HEK293 (cell line): ENCODE data around the gene LZTR1.

Experiments used
- CTCF ChIA-PET: fragments of 350-600 bp; formaldehyde crosslinking; extraction: SDS; loops from one replicate; lab custom pipeline; 2021; ENCODE audit warnings: antibody characterized with exemption; lab: Yijun Ruan, JAX
- POLR2A ChIA-PET: fragments of 300-600 bp; formaldehyde crosslinking; extraction: SDS; loops from one replicate; lab custom pipeline; 2020; ENCODE audit warnings: antibody characterized with exemption, inconsistent platforms; lab: Yijun Ruan, JAX
- H3K27ac ChIP-seq: fragments of 200-500 bp; sonication (Bioruptor generic); 2 replicates; pipeline ENCODE4 v1.5.1; 2014; ENCODE audit warnings: low read depth, low read length, control low read depth, inconsistent platforms; ENCODE audit errors: extremely low read depth
- H3K36me3 ChIP-seq, 2 experiments: fragments of 200-500 bp in 1 of 2; sonication (Bioruptor generic) in 1 of 2; 1 replicate in 1 of 2; 2 replicates in 1 of 2; pipeline ENCODE4 v1.5.1; 2014 to 2017; ENCODE audit warnings: inconsistent platforms in 2 of 2, low read length in 2 of 2; ENCODE audit not compliant: control insufficient read depth in 2 of 2, insufficient read depth in 1 of 2
- H3K4me1 ChIP-seq: fragments of 200-500 bp; sonication (Bioruptor generic); 2 replicates; pipeline ENCODE4 v1.5.1; 2014; ENCODE audit warnings: mild to moderate bottlenecking, low read length, inconsistent platforms; ENCODE audit not compliant: control insufficient read depth, insufficient read depth
- H3K4me3 ChIP-seq: 2 replicates; pipeline ENCODE4 v1.5.1; 2011; ENCODE audit warnings: low read depth, mild to moderate bottlenecking, control low read depth, low read length, moderate library complexity
- H3K9me3 ChIP-seq: fragments of 200-500 bp; sonication (Bioruptor generic); 2 replicates; pipeline ENCODE4 v1.5.1; 2014; ENCODE audit warnings: low read depth, low read length, inconsistent platforms; ENCODE audit not compliant: control insufficient read depth, insufficient read depth
- KLF16 ChIP-seq: fragments of 450-650 bp; formaldehyde crosslinking; IDR thresholded peaks from 2 replicates; pipeline ENCODE4 v1.5.1; 2017; ENCODE audit warnings: missing biosample characterization, missing genetic modification characterization
- KLF8 ChIP-seq: fragments of 450-650 bp; formaldehyde crosslinking; IDR thresholded peaks from 2 replicates; pipeline ENCODE4 v1.5.1; 2016; ENCODE audit warnings: missing biosample characterization, missing genetic modification characterization
- REST ChIP-seq: fragments of 450-650 bp; formaldehyde crosslinking; IDR thresholded peaks from 2 replicates; pipeline ENCODE4 v1.5.1; 2016; ENCODE audit warnings: missing biosample characterization, missing genetic modification characterization
- ZBTB44 ChIP-seq: fragments of 450-650 bp; IDR thresholded peaks from 2 replicates; pipeline ENCODE4 v1.5.1; 2018; ENCODE audit warnings: missing biosample characterization, mild to moderate bottlenecking, missing genetic modification characterization
- ZNF175 ChIP-seq: fragments of 450-650 bp; formaldehyde crosslinking; IDR thresholded peaks from 2 replicates; pipeline ENCODE4 v1.5.1; 2016; ENCODE audit warnings: missing biosample characterization, missing genetic modification characterization
- ZNF19 ChIP-seq: fragments of 450-650 bp; formaldehyde crosslinking; IDR thresholded peaks from 2 replicates; pipeline ENCODE4; 2016; ENCODE audit warnings: missing biosample characterization, missing genetic modification characterization, low read depth
- ZNF202 ChIP-seq: fragments of 450-650 bp; formaldehyde crosslinking; IDR thresholded peaks from 2 replicates; pipeline ENCODE4 v1.5.1; 2016; ENCODE audit warnings: missing biosample characterization, missing genetic modification characterization, borderline replicate concordance
- ZNF335 ChIP-seq: fragments of 450-650 bp; formaldehyde crosslinking; conservative IDR thresholded peaks from 2 replicates; pipeline ENCODE4 v1.5.1; 2016; ENCODE audit warnings: missing biosample characterization, missing genetic modification characterization
- ZNF354C ChIP-seq: fragments of 450-650 bp; formaldehyde crosslinking; IDR thresholded peaks from 2 replicates; pipeline ENCODE4 v1.5.1; 2016; ENCODE audit warnings: missing biosample characterization, missing genetic modification characterization, low read depth, borderline replicate concordance
- ZNF433 ChIP-seq: fragments of 450-650 bp; formaldehyde crosslinking; IDR thresholded peaks from 2 replicates; pipeline ENCODE4 v1.5.1; 2016; ENCODE audit warnings: missing biosample characterization, missing genetic modification characterization, low read depth
- ZNF48 ChIP-seq: fragments of 450-650 bp; formaldehyde crosslinking; IDR thresholded peaks from 2 replicates; pipeline ENCODE4 v1.5.1; 2016; ENCODE audit warnings: missing biosample characterization, missing genetic modification characterization
- ZNF585B ChIP-seq: fragments of 450-650 bp; formaldehyde crosslinking; IDR thresholded peaks from 2 replicates; pipeline ENCODE4 v1.5.1; 2016; ENCODE audit warnings: missing biosample characterization, missing genetic modification characterization
- ZNF658 ChIP-seq: fragments of 450-650 bp; formaldehyde crosslinking; IDR thresholded peaks from 2 replicates; pipeline ENCODE4; 2016; ENCODE audit warnings: missing biosample characterization, missing genetic modification characterization
- ZNF664 ChIP-seq: fragments of 450-650 bp; formaldehyde crosslinking; IDR thresholded peaks from 2 replicates; pipeline ENCODE4 v1.5.1; 2016; ENCODE audit warnings: missing biosample characterization, missing genetic modification characterization
- ZNF76 ChIP-seq: fragments of 450-650 bp; formaldehyde crosslinking; IDR thresholded peaks from 2 replicates; pipeline ENCODE4; 2016; ENCODE audit warnings: low read depth, missing biosample characterization, missing genetic modification characterization, borderline replicate concordance
- ZSCAN16 ChIP-seq: fragments of 450-650 bp; formaldehyde crosslinking; IDR thresholded peaks from 2 replicates; pipeline ENCODE4 v1.5.1; 2016; ENCODE audit warnings: missing biosample characterization, missing genetic modification characterization
- TF ChIP-seq, protein P1 (sequence below): fragments of 450-650 bp; formaldehyde crosslinking; IDR thresholded peaks from 2 replicates; pipeline ENCODE4 v1.5.1; 2016; ENCODE audit warnings: missing biosample characterization, missing genetic modification characterization, borderline replicate concordance

Gene LZTR1

DNA sequence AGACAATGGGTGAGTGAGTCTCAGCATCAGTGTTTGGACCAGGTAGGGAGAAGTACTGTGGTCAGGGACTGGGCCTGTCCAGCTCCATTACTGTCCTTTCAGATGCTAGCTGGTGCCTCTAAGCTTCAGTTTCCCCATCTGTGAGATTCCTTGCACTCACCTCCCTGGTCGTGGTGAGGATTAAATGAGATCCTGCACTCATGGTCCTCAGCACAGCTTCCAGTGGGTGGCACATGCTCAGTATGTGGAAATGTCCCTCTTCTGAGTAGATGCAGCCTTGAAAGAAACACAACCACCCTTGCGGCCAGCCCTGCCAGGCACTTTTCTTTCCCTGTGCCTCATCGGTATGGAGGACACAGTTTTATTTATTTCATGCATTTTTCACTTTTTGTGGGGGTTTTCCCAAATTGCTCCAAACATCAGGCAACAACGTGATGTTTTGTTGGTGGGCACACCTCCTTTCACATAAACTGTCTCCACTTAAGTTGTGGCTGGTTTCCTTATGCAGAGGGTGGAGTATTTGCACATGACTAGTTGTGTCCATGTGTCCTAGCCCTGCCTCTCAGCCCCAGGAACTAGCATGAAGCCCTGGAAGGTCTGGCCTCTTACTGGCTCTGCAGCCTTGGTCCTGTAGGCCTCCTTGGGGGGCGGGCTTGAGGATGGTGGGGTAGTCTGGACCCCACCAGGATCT lies 1.1 kb downstream of the LZTR1 start:
- POLR2A ChIA-PET, result interaction anchor here (1.1 to 1.8 kb wide), 6 partner anchors 10 to 117 kb away, joined by 3 to 13 read pairs (median 6); partner anchors contain the start of gene CRKL
- no peaks in the 10 kb centered on the region for H3K9me3 ChIP-seq
- CTCF ChIA-PET, result interaction anchor here (1.2 to 3.2 kb wide), 3 partner anchors 8 to 57 kb away, joined by 5 to 14 read pairs (median 7); no protein-coding TSS in a partner anchor
- H3K27ac ChIP-seq, result no peak overlapping the region
- TF ChIP-seq ZNF354C (no peak), ZNF664 (peak; percentile 72)
- peak overlapping the region; percentile 78 for H3K4me3 ChIP-seq
- H3K36me3 ChIP-seq, result peaks cover 4 to 45% of the 10 kb centered on the region in 2 experiments; a peak in 2 of 3 replicates
- H3K4me1 ChIP-seq, result no peaks in the 10 kb centered on the region

DNA sequence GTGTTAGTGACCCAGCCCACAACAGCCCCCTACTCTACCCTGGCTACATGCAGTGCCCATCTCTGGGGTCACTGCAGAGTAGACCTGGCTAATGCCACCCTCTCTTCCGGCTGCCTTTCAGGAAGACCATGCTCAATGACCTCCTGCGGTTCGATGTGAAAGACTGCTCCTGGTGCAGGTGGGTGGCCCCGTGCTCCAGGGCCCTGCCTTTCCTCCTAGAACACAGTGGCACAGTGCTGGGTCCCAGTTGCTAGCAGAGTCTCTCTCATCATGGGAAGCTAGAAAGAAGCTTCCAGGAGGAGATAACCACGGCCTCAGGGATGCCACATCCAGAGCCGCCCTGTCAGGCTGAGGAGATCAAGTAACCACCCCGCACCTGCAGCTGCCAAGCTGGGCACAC lies 3.6 kb downstream of the LZTR1 start:
- Histone ChIP-seq H3K9me3 (no peaks in the 10 kb centered on the region), H3K4me3 (no peak overlapping the region), H3K4me1 (no peaks in the 10 kb centered on the region), H3K36me3 (peaks cover 4 to 68% of the 10 kb centered on the region in 2 experiments; a peak in 2 of 3 replicates), H3K27ac (no peak overlapping the region)
- no peak for TF ChIP-seq ZNF48 (tag by site-specific recombination)
- TF ChIP-seq ZNF433 (tag by site-specific recombination), result no peak
- no peak for TF ChIP-seq ZNF202 (tag by site-specific recombination)
- no peak for TF ChIP-seq REST (tag by site-specific recombination)
- TF ChIP-seq KLF8, result no peak
- TF ChIP-seq ZNF658 (tag by site-specific recombination), result no peak
- TF ChIP-seq ZNF19 (tag by site-specific recombination), result no peak
- TF ChIP-seq ZNF175 (tag by site-specific recombination), result no peak
- no peak for TF ChIP-seq ZNF585B (tag by site-specific recombination)
- TF ChIP-seq KLF16 (tag by site-specific recombination), result no peak
- TF ChIP-seq ZSCAN16 (tag by site-specific recombination), result no peak
- TF ChIP-seq, protein P1, sequence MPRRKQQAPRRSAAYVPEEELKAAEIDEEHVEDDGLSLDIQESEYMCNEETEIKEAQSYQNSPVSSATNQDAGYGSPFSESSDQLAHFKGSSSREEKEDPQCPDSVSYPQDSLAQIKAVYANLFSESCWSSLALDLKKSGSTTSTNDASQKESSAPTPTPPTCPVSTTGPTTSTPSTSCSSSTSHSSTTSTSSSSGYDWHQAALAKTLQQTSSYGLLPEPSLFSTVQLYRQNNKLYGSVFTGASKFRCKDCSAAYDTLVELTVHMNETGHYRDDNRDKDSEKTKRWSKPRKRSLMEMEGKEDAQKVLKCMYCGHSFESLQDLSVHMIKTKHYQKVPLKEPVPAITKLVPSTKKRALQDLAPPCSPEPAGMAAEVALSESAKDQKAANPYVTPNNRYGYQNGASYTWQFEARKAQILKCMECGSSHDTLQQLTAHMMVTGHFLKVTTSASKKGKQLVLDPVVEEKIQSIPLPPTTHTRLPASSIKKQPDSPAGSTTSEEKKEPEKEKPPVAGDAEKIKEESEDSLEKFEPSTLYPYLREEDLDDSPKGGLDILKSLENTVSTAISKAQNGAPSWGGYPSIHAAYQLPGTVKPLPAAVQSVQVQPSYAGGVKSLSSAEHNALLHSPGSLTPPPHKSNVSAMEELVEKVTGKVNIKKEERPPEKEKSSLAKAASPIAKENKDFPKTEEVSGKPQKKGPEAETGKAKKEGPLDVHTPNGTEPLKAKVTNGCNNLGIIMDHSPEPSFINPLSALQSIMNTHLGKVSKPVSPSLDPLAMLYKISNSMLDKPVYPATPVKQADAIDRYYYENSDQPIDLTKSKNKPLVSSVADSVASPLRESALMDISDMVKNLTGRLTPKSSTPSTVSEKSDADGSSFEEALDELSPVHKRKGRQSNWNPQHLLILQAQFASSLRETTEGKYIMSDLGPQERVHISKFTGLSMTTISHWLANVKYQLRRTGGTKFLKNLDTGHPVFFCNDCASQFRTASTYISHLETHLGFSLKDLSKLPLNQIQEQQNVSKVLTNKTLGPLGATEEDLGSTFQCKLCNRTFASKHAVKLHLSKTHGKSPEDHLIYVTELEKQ (tag by site-specific recombination), result no peak
- no peak for TF ChIP-seq ZBTB44
- TF ChIP-seq ZNF76 (tag by site-specific recombination), result no peak
- no peak for TF ChIP-seq ZNF335 (tag by site-specific recombination)
- ChIA-PET POLR2A (no interaction called here), CTCF (interaction anchor here (1.0 kb wide), 1 partner anchor 208 kb away, joined by 4 read pairs; no protein-coding TSS in a partner anchor)
